HG03095 (cell line): ENCODE measurements around the gene PHC2.

Experiments used
- ATAC-seq: cut with Tn5 transposase; IDR thresholded peaks from one replicate; pipeline ENCODE4 v1.9.1; 2021; ENCODE audit warnings: moderate library complexity; ENCODE audit not compliant: unreplicated experiment

The PHC2 gene, protein sequence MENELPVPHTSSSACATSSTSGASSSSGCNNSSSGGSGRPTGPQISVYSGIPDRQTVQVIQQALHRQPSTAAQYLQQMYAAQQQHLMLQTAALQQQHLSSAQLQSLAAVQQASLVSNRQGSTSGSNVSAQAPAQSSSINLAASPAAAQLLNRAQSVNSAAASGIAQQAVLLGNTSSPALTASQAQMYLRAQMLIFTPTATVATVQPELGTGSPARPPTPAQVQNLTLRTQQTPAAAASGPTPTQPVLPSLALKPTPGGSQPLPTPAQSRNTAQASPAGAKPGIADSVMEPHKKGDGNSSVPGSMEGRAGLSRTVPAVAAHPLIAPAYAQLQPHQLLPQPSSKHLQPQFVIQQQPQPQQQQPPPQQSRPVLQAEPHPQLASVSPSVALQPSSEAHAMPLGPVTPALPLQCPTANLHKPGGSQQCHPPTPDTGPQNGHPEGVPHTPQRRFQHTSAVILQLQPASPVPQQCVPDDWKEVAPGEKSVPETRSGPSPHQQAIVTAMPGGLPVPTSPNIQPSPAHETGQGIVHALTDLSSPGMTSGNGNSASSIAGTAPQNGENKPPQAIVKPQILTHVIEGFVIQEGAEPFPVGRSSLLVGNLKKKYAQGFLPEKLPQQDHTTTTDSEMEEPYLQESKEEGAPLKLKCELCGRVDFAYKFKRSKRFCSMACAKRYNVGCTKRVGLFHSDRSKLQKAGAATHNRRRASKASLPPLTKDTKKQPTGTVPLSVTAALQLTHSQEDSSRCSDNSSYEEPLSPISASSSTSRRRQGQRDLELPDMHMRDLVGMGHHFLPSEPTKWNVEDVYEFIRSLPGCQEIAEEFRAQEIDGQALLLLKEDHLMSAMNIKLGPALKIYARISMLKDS

DNA sequence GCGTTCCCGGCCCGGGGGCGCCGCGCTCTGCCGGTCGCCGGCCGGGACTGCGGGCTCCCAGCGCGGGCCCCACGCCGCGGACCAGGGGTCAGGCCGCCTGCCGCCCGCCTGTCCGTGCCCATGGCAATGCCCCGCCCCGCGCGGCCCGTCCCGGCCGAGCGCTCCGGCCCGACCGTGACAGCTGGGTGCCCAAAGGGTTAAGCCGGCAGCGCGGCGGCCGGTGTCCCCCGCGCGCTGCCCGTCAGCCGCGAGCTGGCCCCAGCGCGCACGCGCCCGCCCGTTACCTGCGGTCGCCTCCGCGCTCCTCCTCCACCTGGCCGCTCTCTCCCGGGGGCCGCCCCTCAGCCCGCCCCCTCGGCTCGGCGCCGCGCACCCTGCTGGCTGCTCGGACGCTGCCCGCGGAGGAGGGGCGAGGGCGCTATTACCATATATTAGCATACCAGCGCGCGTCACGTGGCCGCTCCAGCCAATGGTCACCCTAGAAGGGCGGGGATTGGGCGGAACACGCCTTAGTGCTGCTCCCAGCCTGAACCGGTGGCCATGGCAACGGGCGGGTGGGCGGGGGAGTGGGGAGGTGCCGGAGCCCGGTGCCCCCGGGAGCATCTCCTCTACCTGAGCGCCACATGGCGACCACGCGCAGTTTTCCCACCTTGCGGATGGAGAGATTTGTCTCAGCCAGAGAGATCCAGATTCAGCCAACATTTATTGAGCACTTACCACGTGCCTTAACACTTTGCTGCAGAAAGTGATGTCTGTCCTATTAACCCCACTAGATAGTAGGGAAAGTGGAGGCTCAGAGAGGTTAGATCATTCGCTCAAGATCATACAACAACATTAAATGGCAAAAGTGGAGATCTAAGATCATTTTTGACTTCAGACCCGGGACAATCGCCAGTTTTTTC is at the start of gene PHC2:
TSS of gene PHC2 (minus strand) at position 404 of the 902 bp plus-strand sequence. CDS start 55,556 bp downstream, outside the sequence.
- ATAC-seq, result peak; percentile 86

DNA sequence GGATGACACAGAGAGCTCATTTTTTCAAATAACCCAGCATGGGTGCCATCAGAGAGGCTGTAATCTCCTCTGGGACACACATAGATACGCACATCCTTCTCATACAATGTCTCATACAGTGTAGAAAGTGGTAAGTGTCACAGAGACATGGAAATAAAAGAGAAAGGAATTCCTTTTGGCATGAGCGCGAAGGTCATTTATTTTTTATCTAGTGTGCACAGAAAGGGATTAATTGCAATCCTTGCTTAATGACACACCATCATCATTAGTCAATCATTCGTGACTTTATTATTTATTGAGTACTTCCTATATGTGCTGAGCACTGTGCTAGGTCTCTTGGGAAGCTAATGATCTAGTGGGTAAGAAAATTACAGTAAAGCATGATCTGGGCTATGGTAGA is 46.6 kb upstream of the PHC2 start:
- ATAC-seq, result no peak

DNA sequence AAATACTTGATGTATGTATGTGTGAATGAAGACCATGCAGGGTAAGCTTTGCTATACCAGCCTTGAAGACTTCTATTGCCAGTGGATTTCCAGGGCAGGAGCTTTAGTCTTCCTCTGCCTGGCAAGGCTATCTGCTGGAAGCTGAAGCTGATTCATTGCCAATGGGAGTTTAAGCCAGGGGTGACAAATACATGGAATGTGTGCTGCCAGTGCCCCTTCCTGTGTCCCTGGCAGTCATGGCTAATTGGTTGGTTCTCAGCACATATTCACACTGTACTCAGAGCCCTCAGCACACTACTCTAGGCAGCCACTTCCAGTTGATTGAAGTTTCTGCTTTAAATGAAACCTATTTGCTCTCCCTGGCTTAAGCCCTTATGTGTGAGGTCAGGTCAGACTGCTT is 43.0 kb upstream of the PHC2 start:
- no peak for ATAC-seq

- ATAC-seq, result peak; percentile 92
Observed at GRCh38 chr1:33472269-33472980, 41.5 kb upstream of the PHC2 start, which contains the start of gene ZSCAN20. Gene ZSCAN20, plus strand, starts transcription at chr1:33472645. Its CDS starts 6,644 bp downstream, at chr1:33479289.

GRCh38 chr1:33471416-33471815 is 40.5 kb upstream of the PHC2 start:
- ATAC-seq, result no peak

DNA sequence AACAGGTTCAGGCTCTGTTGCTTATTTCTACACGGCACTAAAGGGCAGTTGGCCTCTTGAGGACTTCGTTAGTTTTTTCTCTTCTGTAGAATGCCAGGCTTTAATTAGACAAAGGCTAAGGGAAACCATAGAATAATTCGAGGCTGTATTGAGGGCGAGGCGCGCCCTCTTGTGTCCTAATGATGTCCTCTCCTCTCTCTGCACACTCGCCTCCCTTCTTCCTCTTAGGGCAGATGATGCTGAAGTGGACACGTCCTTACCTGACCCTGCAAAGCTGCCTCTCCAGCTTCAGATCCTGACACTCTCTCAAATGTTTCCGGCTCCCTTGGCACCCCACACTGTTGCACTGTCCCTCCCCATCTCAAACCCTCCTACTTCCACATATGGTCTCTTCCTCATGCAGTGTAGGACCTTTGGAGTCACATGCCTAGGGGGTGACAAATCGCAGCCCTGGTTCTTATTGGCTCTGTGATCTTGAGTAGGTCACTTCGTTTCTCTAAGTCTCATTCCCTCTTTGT is 39.7 kb upstream of the PHC2 start:
- ATAC-seq, result no peak

- no peak for ATAC-seq
Observed at GRCh38 chr1:33469691-33470090, 38.8 kb upstream of the PHC2 start.

DNA sequence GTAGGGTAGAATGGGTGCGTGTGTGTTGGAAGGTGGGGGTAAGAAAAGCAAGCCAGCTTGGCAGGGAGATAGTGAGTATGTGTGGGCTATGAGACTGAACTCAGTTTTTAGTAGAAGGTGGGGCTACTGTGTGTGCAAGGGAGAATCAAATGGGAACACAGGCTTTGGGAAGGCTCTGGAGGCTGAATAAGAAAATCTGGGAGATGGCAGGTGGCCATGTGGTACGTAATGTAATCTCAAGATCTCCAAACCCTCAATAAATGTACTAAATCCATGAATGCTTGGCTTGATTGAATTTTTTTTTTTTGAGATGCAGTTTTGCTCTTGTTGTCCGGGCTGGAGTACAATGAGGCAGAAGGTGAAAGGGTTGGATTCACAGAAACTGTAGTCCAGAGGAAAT is 38.1 kb upstream of the PHC2 start:
- ATAC-seq, result no peak

GRCh38 chr1:33468531-33468930 is 37.6 kb upstream of the PHC2 start:
- ATAC-seq, result no peak

- ATAC-seq, result no peak
Observed at GRCh38 chr1:33468011-33468410, 37.1 kb upstream of the PHC2 start.

GRCh38 chr1:33466159-33466558 is 35.3 kb upstream of the PHC2 start:
- no peak for ATAC-seq

GRCh38 chr1:33465316-33465715 is 34.4 kb upstream of the PHC2 start:
- ATAC-seq, result no peak

GRCh38 chr1:33464552-33464951 is 33.7 kb upstream of the PHC2 start:
- ATAC-seq, result no peak

DNA sequence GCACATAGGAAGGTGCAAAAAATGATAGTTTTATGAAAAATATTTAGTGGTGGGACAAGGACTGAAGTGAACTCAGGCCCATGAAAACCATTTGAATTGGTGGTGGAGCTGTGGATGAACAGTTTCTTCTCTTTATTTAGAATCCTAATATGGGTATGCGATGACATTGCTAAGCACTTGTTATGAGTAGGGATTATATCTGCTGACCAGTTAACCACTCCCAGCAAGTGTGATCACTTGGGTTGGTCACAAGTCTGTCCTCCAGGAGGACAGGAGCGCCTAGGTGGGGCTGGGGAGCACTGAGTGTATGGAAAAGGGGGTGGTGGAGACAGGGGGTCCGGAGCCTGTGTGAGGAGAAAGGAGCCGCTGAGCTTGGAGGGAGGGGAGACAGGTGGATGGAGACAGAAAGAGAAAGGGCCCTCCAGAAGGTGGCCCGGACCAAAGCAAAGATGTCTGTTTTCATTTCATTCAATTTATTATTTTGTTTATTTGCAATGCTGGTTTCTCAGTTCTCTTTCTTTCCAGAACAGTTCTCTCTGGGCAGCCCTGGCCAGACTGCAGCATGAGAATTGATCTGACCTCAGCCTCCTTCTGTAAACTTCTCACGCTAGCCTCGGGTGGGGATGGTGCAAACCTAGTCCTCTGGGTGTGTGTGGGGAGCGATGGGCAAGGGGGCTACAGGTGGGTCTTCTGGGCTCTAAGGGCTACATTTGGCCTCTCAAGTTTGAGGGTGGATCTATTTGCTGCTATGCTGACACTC is 31.7 kb upstream of the PHC2 start:
- ATAC-seq, result no peak

DNA sequence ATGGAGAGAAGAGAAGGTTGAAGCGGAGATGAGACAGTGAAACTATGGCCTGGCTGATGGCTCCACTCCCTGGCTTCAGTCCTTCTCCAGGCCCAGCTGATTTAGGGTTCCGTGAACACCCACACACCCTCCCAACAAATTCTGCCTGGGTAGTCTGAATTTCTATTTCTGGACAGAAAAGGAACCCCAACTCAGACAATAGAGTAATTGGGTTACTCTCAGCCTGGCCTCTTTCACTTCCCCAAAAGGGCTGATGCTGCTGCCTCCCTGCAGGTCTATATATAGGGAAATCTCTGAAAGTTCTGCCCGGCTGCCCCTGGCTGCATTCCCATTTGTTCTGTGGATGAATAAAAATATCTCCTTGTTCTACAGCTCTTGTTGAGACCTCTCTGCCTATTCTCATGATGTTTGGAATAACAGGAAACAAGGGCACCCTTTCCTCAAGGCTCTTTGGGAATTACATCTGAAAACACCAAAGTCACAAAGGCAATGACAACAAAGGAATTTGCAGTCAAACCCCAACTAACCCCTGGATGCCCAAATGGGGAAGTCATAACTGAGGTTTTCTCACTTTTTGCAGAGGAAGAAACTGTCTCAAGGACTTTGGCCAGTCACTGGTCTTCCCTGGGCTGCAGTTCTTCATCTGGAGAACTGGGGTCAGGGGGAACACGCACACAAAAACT is 30.2 kb upstream of the PHC2 start:
- ATAC-seq, result peak; percentile 72

GRCh38 chr1:33460144-33460543 is 29.2 kb upstream of the PHC2 start:
- no peak for ATAC-seq

- no peak for ATAC-seq
Observed at GRCh38 chr1:33459691-33460090, 28.8 kb upstream of the PHC2 start.

GRCh38 chr1:33456502-33456886 is 25.6 kb upstream of the PHC2 start:
- no peak for ATAC-seq
